ENCODE measurements around the gene SGF29. TPM values are rescaled to one million over a fixed set of nuclear protein-coding genes. Genes with fewer than 3 reads are reported as not detected.

Gene SGF29
- total and polyA plus RNA-seq, 2 donors (not counting 1 experiment from before 2014, with no cell fraction given) = 1.6 to 6.9 TPM

- no peaks in the 10 kb centered on the region for H3K79me2 ChIP-seq (ENCODE audit: control insufficient read depth, insufficient read depth, low read length)
- H3K36me3 ChIP-seq (ENCODE audit: control insufficient read depth, insufficient read depth, low read length) = no peaks in the 10 kb centered on the region
- H3K27ac ChIP-seq (ENCODE audit: insufficient read depth, low read length) = no peak overlapping the region
- no peak overlapping the region for H3K4me2 ChIP-seq (ENCODE audit: extremely low read depth, insufficient read depth, low read length)
- no peaks in the 10 kb centered on the region for H4K20me1 ChIP-seq (ENCODE audit: control insufficient read depth, extremely low read depth, insufficient read depth, low read length)
- no peak overlapping the region for H2AFZ ChIP-seq (ENCODE audit: low read length)
- no peak for DNase-seq (ENCODE audit: low read depth in 2 of 2)
- H3K9me3 ChIP-seq (ENCODE audit: control insufficient read depth, insufficient read depth, low read depth, low read length) = no peaks in the 10 kb centered on the region
- no peaks in the 10 kb centered on the region for H3K27me3 ChIP-seq (ENCODE audit: control insufficient read depth, insufficient read depth, low read length)
- TF ChIP-seq EZH2 (IDR thresholded peaks at IDR 0.05; ENCODE audit: low read length, missing control alignments) = no peak
- TF ChIP-seq, protein P1, sequence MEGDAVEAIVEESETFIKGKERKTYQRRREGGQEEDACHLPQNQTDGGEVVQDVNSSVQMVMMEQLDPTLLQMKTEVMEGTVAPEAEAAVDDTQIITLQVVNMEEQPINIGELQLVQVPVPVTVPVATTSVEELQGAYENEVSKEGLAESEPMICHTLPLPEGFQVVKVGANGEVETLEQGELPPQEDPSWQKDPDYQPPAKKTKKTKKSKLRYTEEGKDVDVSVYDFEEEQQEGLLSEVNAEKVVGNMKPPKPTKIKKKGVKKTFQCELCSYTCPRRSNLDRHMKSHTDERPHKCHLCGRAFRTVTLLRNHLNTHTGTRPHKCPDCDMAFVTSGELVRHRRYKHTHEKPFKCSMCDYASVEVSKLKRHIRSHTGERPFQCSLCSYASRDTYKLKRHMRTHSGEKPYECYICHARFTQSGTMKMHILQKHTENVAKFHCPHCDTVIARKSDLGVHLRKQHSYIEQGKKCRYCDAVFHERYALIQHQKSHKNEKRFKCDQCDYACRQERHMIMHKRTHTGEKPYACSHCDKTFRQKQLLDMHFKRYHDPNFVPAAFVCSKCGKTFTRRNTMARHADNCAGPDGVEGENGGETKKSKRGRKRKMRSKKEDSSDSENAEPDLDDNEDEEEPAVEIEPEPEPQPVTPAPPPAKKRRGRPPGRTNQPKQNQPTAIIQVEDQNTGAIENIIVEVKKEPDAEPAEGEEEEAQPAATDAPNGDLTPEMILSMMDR (conservative IDR thresholded peaks at IDR 0.05 in 1 of 2, IDR thresholded peaks at IDR 0.05 in 1 of 2; ENCODE audit: low read depth in 1 of 2, low read length in 2 of 2) = no peak
- no peak overlapping the region for H3K9ac ChIP-seq (ENCODE audit: insufficient read depth, low read length)
- H3K4me1 ChIP-seq (ENCODE audit: control insufficient read depth, extremely low read depth, insufficient read depth, low read length) = peaks cover 2% of the 10 kb centered on the region
- H3K4me3 ChIP-seq (replicated peaks in 1 of 4; ENCODE audit: control extremely low read depth in 1 of 4, insufficient read depth in 1 of 4, low read depth in 3 of 4, low read length in 4 of 4) = no peak overlapping the region
Measured at GRCh38 chr16:28558456-28558855, 4.7 kb downstream of the SGF29 start.

DNA sequence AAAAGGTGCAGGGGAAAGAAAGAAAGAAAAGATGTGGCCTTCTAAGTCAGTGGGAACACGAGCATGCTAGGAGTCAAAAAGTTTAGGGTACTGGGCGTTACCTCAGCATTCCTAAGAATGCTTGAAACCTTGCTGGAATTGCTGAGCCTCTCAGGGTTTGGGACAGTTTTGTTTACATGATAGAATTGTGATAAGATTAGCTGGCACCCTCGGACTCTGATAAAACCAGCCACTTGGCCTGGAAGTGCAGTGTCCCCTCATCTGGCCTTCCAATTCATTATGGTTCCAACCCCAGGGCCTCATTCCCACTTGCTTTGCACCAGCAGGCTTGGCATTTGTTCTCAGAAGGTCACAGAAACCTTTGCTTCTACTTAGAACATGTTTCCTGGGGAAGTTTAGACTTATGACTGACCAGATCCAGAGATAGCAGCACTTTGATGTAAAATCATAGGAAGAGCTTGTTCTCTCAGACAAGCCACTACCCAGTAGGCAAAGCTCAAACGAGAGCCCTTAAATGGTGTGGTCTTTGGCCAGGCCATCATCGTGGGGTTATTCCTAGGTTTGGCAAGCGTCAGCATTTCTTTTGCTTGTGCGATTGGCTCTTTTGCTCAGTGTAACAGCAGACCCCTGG lies 8.0 kb downstream of the SGF29 start:
- Histone ChIP-seq H3K9me3 (ENCODE audit: control insufficient read depth, insufficient read depth, low read depth, low read length) (no peaks in the 10 kb centered on the region), H4K20me1 (ENCODE audit: control insufficient read depth, extremely low read depth, insufficient read depth, low read length) (no peaks in the 10 kb centered on the region), H3K27me3 (ENCODE audit: control insufficient read depth, insufficient read depth, low read length) (no peaks in the 10 kb centered on the region), H2AFZ (ENCODE audit: low read length) (no peak overlapping the region), H3K4me1 (ENCODE audit: control insufficient read depth, extremely low read depth, insufficient read depth, low read length) (peaks cover 2% of the 10 kb centered on the region), H3K4me2 (ENCODE audit: extremely low read depth, insufficient read depth, low read length) (no peak overlapping the region), H3K9ac (ENCODE audit: insufficient read depth, low read length) (no peak overlapping the region), H3K4me3 (replicated peaks in 1 of 4; ENCODE audit: control extremely low read depth in 1 of 4, insufficient read depth in 1 of 4, low read depth in 3 of 4, low read length in 4 of 4) (no peak overlapping the region), H3K36me3 (ENCODE audit: control insufficient read depth, insufficient read depth, low read length) (no peaks in the 10 kb centered on the region), H3K79me2 (ENCODE audit: control insufficient read depth, insufficient read depth, low read length) (no peaks in the 10 kb centered on the region), H3K27ac (ENCODE audit: insufficient read depth, low read length) (no peak overlapping the region)
- TF ChIP-seq EZH2 (IDR thresholded peaks at IDR 0.05; ENCODE audit: low read length, missing control alignments) = no peak
- TF ChIP-seq, protein P1 (conservative IDR thresholded peaks at IDR 0.05 in 1 of 2, IDR thresholded peaks at IDR 0.05 in 1 of 2; ENCODE audit: low read depth in 1 of 2, low read length in 2 of 2) = no peak
- DNase-seq (ENCODE audit: low read depth in 2 of 2) = no peak

- H3K9ac ChIP-seq (ENCODE audit: insufficient read depth, low read length) = no peak overlapping the region
- no peaks in the 10 kb centered on the region for H4K20me1 ChIP-seq (ENCODE audit: control insufficient read depth, extremely low read depth, insufficient read depth, low read length)
- H3K4me1 ChIP-seq (ENCODE audit: control insufficient read depth, extremely low read depth, insufficient read depth, low read length) = peaks cover 2% of the 10 kb centered on the region
- no peak overlapping the region for H3K4me3 ChIP-seq (replicated peaks in 1 of 4; ENCODE audit: control extremely low read depth in 1 of 4, insufficient read depth in 1 of 4, low read depth in 3 of 4, low read length in 4 of 4)
- no peaks in the 10 kb centered on the region for H3K9me3 ChIP-seq (ENCODE audit: control insufficient read depth, insufficient read depth, low read depth, low read length)
- H3K36me3 ChIP-seq (ENCODE audit: control insufficient read depth, insufficient read depth, low read length) = no peaks in the 10 kb centered on the region
- no peak overlapping the region for H3K4me2 ChIP-seq (ENCODE audit: extremely low read depth, insufficient read depth, low read length)
- H3K27ac ChIP-seq (ENCODE audit: insufficient read depth, low read length) = no peak overlapping the region
- H3K27me3 ChIP-seq (ENCODE audit: control insufficient read depth, insufficient read depth, low read length) = no peaks in the 10 kb centered on the region
- H3K79me2 ChIP-seq (ENCODE audit: control insufficient read depth, insufficient read depth, low read length) = no peaks in the 10 kb centered on the region
- no peak for TF ChIP-seq EZH2 (IDR thresholded peaks at IDR 0.05; ENCODE audit: low read length, missing control alignments)
- TF ChIP-seq, protein P1 (conservative IDR thresholded peaks at IDR 0.05 in 1 of 2, IDR thresholded peaks at IDR 0.05 in 1 of 2; ENCODE audit: low read depth in 1 of 2, low read length in 2 of 2) = no peak
- no peak overlapping the region for H2AFZ ChIP-seq (ENCODE audit: low read length)
- DNase-seq (ENCODE audit: low read depth in 2 of 2) = no peak
Measured at GRCh38 chr16:28562199-28562598, 8.5 kb downstream of the SGF29 start.
